GM20000 (cell line): ENCODE results near the gene MRPL1.
A peak's percentile ranks its signal among the peaks of the same experiment; 100 is the strongest.

ENCODE experiments used
- DNase-seq: peaks from one replicate; pipeline ENCODE4 v3.0.0; 2012; ENCODE audit warnings: low spot score
- CTCF ChIP-seq: IDR thresholded peaks from 2 replicates; pipeline ENCODE4 v1.5.1; 2012; ENCODE audit warnings: mild to moderate bottlenecking, control low read depth; ENCODE audit errors: extremely low read depth, missing control alignments

Gene MRPL1

DNA sequence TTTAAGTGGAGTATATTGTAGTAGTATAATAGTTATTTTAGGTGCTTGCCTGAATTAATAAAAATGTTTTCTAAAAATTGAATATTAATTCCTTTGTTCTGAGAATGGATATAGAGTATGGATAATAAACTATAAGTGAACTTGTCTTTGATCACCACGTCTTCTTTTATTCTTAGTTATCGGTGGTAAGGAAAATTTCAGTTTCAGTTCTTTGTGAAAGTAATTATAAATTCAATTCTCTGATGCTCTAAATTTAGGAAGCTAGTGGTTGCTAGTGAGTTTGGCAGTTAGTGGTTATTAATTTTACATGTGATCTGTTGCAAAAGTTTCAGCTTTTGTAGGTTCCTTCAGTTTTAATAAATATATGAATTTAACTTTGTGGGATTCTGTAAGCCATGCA, 30.8 kb downstream of the MRPL1 start:
- DNase-seq = peak; percentile 16
- TF ChIP-seq CTCF = no peak

- no peak for TF ChIP-seq CTCF
- no peak for DNase-seq
Observed at GRCh38 chr4:77899607-77900006, 37.0 kb downstream of the MRPL1 start.

DNA sequence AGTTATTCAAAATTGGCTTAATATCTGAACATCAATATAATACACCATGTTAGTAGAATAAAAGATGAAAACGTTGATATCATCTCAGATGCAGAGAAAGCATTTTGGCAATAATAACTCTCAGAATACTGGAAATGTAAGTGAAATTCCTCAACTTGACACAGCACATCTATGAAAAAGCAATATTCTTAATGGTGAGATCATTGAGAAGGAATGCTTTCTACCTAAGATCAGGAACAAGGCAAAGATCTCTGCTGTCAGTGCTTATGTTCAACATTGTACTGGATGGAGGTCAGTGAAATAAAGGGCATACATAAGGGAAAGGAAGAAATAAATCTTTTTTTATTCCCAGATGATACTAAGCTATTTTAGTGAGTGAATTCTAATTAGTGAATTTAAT, 40.6 kb downstream of the MRPL1 start:
- no peak for TF ChIP-seq CTCF
- DNase-seq = no peak

GRCh38 chr4:77905651-77906263, 43.1 kb downstream of the MRPL1 start:
- no peak for DNase-seq
- no peak for TF ChIP-seq CTCF

DNA sequence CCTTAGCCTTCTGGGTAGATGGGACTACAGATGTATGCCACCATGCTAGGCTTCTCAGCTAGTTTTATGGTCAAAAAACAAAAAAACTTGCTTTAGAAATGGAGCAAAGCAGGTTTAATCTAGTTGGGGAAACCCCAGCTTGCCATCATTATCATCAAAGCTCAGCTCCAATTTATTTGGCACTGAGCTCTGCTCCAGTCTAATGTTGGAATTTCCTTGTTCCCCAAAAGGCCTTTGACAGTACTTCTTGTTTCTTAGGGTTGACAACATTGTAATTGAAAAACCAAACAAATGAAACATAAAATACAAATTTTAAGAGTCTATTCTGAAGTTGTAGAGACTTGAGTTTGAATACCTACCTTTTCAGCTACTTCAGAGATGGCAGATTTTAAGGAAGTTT, 48.0 kb downstream of the MRPL1 start:
- DNase-seq = no peak
- no peak for TF ChIP-seq CTCF

DNA sequence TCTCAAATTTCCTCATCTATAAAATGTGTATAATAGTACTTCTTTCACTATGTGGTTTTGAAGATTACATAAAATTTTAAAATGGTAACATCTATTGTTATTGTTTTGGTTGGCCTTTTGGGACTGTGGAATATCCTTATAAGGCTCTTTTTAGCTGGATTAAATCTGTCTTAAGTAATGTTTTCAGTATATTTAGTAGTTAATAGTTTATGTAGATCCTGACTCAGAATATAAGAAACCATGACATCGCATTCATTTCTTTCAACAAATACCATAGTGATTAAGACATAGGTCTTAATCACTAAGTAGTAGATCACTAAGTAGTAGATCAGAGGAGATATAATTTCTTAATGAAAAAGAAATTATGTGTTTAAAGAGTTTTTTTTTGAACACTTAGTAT, 48.5 kb downstream of the MRPL1 start:
- DNase-seq = no peak
- no peak for TF ChIP-seq CTCF

DNA sequence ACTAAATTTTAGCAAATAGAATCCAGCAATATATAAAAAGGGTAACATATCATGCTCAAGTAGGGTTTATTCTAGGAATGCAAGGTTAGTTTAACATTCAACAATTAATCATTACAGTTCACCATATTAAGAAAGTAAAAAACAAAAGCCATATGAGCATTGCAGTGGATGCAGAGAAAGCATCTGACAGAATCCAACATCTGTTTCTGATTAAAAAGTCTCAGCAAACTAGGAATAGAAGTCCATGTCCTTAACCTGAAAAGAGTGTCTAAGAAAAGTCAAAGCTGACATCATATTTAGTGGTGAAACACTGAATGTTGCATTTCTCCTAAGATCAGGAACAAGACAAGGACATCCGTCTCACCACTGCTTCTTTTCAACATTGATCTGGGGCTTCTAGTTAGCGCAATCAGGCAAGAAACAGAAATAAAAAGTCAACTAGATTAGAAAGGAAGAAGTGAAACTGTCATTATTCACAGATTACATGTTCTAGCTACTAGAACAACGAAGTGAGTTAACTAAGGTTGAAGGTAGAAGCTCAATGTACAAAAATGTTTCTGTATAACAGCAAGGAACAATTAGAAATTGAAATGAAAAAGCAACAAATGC, 49.3 kb downstream of the MRPL1 start:
- DNase-seq = no peak
- no peak for TF ChIP-seq CTCF
